CMK (cell line): ENCODE results near the gene RWDD3.
A peak's percentile ranks its signal among the peaks of the same experiment; 100 is the strongest.

Experiments
- DNase-seq: peaks from one replicate; pipeline ENCODE4 v3.0.0-alpha.2; 2010; ENCODE audit warnings: low read depth

The RWDD3 gene

DNA sequence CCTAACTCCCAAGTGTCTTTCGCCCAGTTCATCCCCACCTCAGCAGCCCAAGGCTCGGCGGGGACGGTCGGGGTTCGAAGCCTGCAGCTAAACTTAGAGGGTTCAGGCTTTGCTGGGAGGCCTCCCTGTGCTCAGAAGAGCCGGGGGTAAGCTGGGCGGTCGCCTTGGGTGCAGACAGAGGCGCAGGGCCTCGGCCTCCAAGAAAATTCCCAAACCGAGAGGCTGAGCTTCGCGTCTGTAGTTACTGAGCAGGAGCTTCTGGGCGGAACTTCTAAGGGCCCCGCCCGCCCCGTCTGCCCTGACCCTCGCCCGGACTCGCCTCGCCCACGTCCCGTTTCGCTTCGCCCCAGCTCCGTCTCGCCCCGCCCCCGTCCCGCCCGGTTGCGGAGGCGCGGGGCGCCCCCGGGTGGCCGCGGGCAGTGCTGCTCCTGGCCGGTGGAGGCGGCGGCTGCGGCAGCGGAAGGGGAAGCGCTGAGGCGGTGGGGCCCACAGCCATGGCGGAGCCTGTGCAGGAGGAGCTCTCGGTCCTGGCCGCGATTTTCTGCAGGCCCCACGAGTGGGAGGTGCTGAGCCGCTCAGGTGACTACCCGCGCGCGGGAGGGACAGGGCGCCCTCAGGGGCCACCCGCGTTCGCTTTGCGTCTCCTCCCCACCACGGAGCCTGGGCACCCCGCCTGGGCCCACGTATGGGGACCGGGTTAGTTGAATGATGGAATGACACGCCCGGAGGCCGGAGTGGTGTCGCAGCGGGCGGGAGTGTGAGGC, at the start of gene RWDD3:
RWDD3 (plus strand) TSS at position 474 of the 764 bp plus-strand sequence; CDS start at position 495, 21 bp downstream.
- DNase-seq = peak; percentile 63

- no peak for DNase-seq
Measured at GRCh38 chr1:95186149-95186548, 47.9 kb upstream of the RWDD3 start.

GRCh38 chr1:95193591-95193990, 40.4 kb upstream of the RWDD3 start:
- DNase-seq = no peak

- no peak for DNase-seq
Measured at GRCh38 chr1:95195046-95195445, 39.0 kb upstream of the RWDD3 start.

DNA sequence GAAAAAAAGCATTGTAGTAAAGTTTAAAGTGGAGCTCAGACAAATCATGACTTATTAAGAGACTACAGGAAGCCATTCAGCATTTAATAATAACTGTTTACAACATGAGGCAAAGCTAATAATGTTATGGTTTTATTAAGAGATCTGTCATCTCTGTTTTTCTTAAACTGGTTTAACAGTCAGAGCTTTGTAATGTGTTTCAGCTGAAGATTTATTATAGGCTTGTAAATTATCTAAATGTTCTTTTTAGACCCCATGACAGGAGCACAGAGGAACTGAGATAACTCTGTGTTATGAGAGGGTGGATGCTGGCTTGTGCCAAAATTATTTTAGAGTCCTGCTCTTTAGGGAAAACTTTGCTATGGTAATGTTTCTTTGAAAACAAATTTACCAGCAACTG, 38.0 kb upstream of the RWDD3 start:
- no peak for DNase-seq

DNA sequence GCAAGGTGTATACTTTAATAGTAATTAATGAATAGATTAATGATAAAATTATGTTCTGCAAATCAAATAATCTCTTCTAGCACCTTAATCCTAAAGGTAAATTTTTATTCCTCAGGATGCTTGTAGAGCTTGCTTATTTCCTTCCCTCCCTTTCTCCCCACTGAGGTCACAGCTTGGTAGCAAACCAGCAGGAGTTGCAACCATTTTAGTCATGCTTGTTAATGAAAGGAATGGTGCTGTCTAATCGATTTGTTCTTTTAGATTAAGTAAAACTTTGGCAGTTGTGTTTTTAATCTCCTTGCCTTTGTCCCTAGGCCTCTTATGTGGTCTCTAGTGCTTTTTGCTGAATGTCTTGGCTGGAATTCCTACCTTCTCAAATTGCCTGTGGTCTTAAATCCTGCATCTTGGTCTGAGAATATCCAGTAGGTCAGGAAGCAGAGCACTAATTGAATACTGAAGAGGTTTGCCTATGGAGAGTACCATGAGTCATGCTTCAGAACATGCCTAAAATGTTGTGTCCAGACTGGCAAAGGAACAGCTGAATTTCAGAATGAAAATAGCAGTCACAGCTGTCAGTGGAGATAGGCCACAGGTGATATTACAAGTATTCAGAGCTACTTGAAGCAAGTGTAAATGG, 36.3 kb upstream of the RWDD3 start:
- no peak for DNase-seq

GRCh38 chr1:95201905-95202304, 32.1 kb upstream of the RWDD3 start:
- DNase-seq = no peak

DNA sequence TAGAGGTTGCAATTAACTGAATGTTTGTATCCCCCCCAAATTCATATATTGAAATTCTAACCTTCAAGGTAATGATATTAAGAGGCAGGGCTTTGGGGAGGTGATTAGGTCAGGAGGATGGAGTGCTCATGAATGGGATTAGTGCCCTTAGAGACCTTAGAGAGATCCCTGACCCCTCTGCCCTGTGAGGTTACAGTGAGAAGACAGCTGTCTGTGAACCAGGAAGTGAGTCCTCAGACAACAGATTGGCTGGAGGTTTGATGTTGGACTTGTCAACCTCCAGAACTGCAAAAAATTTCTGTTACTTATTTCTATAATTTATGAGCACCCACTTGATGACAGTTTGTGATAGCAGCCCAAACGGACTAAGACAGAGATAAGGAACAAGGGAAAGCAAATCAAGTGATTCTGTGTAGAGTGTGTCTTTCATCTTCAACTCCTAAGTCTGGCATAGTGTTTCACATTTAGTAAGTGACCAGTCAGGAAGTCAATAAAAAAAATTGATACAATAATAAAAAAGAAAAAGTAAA, 30.0 kb upstream of the RWDD3 start:
- no peak for DNase-seq

DNA sequence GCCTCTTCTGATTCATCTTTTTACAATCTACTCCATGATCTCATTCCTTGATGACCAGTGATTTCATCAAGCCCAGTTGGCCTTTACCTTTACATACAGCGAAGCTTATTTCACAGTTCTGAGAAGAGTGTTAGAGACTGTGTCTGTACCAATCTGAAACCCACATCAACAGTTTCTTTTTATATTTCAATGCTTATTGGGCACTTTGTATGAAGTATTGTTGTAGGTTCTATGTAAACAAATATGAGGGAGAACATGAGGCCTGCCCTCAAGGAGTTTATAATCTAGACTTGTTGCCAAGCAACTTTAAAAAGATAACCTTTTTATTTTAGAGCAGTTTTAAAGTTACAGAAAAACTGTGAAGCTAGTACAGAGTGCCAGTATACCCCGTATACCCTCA, 27.5 kb upstream of the RWDD3 start:
- DNase-seq = no peak

DNA sequence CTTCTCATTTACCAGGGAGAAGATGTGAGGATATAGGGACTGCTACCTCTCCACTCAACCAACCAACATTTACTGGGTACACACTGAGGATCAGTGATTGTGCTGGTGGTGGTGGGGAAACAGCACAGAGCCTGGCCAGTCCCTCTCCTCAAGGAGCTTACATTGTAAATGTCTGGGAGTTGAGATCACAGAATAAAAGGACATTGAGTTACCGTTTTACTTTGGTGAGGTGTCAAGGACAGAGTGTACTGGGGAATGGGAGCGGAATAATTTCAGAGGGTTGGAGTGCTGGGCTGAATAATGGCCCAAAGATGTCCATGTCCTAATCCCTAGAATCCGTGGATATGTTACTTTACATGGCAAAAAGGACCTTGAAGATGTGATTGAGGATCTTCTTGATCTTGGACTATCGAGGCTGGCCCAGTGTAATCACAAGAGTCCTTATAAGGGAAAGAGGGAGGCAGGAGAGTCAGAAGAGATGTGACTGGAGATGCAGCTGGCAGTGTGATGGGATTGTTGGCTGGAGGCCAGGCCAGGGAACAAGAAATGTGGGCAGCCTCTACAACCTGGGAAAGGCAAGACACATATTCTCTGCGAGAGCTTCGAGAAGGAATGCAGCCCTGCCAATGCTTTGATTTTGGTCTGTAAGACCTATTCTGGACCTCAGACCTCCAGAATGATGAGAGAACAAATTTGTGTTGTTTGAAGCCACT, 26.6 kb upstream of the RWDD3 start:
- no peak for DNase-seq

GRCh38 chr1:95208876-95209275, 25.1 kb upstream of the RWDD3 start:
- DNase-seq = no peak

DNA sequence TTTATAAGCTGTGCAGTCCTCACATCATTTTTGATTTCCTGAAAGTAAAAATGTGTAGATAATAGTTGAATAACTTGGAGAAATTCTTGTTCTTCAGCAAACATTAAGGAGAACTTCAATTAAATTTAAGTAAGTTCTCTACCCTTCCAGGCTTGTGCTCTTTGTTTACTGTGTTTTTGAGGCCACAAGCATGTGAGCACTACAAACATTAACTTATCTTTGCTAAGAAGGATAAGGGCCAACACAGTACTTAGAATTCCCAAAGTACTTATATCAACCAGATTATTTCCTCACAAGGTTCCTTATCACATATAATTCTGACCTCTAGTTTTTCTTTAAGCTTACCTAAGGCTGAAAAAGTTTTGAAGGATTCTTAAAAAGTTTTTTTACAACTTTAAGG, 24.7 kb upstream of the RWDD3 start:
- no peak for DNase-seq

GRCh38 chr1:95216292-95216990, 17.6 kb upstream of the RWDD3 start:
- no peak for DNase-seq

- no peak for DNase-seq
Measured at GRCh38 chr1:95217371-95217770, 16.6 kb upstream of the RWDD3 start.

- no peak for DNase-seq
Measured at GRCh38 chr1:95219407-95219806, 14.6 kb upstream of the RWDD3 start.

GRCh38 chr1:95221306-95221705, 12.7 kb upstream of the RWDD3 start:
- DNase-seq = no peak

- no peak for DNase-seq
Measured at GRCh38 chr1:95222629-95223028, 11.4 kb upstream of the RWDD3 start.

GRCh38 chr1:95223110-95223509, 10.9 kb upstream of the RWDD3 start:
- no peak for DNase-seq

GRCh38 chr1:95226781-95227660, 7.0 kb upstream of the RWDD3 start:
- DNase-seq = no peak

DNA sequence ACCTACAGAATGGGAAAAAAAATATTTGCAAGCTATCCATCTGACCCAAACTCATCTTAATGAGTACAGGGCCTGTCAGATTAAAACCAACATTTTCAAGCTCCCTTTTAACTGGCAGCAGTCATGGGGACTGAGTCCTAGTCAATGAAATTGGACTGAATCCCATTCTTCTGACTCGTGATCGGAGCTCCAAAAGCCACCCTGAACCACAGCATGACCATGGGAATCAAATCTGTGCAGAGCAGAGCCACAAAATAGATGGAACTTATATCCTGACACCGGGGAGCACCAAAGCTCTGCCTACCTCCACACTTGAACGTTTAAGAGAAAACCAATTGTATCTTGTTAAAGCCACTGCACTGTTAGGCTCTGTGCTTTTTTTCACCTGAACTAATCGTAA, 5.0 kb upstream of the RWDD3 start:
- no peak for DNase-seq

DNA sequence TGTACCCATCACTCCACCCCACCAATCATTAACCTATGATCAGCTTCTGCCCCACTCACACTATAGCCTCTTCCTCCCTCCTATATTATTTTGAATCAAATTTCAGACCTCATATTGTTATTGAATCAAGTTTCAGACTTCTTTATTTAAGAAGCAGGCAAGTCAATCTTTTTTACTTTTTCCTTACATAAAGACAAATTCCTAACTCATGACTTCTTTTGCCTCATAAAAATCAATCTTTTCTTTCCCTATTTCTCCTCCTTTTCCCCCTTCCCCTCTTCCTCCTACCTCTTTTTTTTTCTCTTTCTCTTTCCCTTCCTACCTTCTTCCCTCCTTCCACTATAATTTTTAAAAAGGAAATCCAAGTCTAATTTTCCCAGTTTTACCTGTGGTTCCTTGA, 4.3 kb upstream of the RWDD3 start:
- no peak for DNase-seq
